AG04449 (cell line): ENCODE data around the gene JAM3.
"Not testable (repeated sequence)": the region's sequence is repeated elsewhere in the genome, so short reads cannot be mapped to it uniquely, and the experiment has no call there.

Source experiments
- CTCF ChIA-PET: fragments of 350-600 bp; formaldehyde crosslinking; extraction: SDS; loops from one replicate; lab custom pipeline; 2021; ENCODE audit warnings: antibody characterized with exemption; lab: Yijun Ruan, JAX
- POLR2A ChIA-PET: fragments of 400-600, 350-600 bp; formaldehyde crosslinking; extraction: SDS; loops from one replicate; lab custom pipeline; 2020; ENCODE audit warnings: antibody characterized with exemption, inconsistent platforms; lab: Yijun Ruan, JAX
- DNase-seq: peaks from one replicate; pipeline ENCODE4 v3.0.0-alpha.2; 2010; ENCODE audit warnings: low read depth, low spot score
- H3K4me3 ChIP-seq: 2 replicates; pipeline ENCODE4 v1.5.1; 2011; ENCODE audit warnings: low read depth, mild to moderate bottlenecking, control low read depth, low read length
- TF ChIP-seq, protein P1 (sequence below): IDR thresholded peaks from one replicate; pipeline ENCODE4 v1.5.1; 2011; ENCODE audit warnings: mild to moderate bottlenecking, moderate library complexity, low read length, control low read depth, inconsistent platforms; ENCODE audit not compliant: insufficient read depth; ENCODE audit errors: missing control alignments

The JAM3 gene

DNA sequence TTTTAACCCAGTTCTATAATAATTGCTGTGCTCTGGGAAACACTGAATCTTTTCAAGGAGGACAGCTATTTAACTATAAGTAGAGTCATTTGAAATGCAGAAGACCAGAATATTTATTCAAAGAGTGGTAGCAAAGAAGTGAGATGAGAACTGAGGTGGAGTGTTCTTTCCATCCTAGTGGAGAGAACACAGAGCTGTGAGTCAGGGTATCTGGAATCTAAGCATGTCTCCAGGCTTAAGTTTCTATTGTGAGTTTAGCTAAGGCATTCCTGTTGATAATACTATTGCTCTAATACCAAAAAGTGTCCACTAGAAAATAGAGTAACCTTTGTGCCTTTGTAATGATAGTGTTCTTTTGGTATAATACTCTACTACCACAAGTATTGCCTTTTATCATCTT lies 32.4 kb downstream of the JAM3 start:
- no peak overlapping the region for H3K4me3 ChIP-seq
- POLR2A ChIA-PET: no interaction called here
- DNase-seq: no peak
- CTCF ChIA-PET: interaction anchor here (1.9 to 2.0 kb wide), 2 partner anchors 38 to 51 kb away, joined by 7 to 8 read pairs; no protein-coding TSS in a partner anchor
- TF ChIP-seq, protein P1, sequence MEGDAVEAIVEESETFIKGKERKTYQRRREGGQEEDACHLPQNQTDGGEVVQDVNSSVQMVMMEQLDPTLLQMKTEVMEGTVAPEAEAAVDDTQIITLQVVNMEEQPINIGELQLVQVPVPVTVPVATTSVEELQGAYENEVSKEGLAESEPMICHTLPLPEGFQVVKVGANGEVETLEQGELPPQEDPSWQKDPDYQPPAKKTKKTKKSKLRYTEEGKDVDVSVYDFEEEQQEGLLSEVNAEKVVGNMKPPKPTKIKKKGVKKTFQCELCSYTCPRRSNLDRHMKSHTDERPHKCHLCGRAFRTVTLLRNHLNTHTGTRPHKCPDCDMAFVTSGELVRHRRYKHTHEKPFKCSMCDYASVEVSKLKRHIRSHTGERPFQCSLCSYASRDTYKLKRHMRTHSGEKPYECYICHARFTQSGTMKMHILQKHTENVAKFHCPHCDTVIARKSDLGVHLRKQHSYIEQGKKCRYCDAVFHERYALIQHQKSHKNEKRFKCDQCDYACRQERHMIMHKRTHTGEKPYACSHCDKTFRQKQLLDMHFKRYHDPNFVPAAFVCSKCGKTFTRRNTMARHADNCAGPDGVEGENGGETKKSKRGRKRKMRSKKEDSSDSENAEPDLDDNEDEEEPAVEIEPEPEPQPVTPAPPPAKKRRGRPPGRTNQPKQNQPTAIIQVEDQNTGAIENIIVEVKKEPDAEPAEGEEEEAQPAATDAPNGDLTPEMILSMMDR: no peak

GRCh38 chr11:134110252-134110815 lies 41.5 kb downstream of the JAM3 start:
- no peak for DNase-seq
- ChIA-PET POLR2A (no interaction called here), CTCF (interaction anchor here (1.0 to 2.1 kb wide), 2 partner anchors 26 to 29 kb away, joined by 4 to 7 read pairs; no protein-coding TSS in a partner anchor)
- TF ChIP-seq, protein P1: no peak
- H3K4me3 ChIP-seq: no peak overlapping the region

GRCh38 chr11:134113787-134114186 lies 44.9 kb downstream of the JAM3 start:
- POLR2A ChIA-PET, H3K4me3 ChIP-seq, DNase-seq, CTCF ChIA-PET: not testable (repeated sequence)

GRCh38 chr11:134116210-134116609 lies 47.3 kb downstream of the JAM3 start:
- no peak overlapping the region for H3K4me3 ChIP-seq
- CTCF ChIA-PET: interaction anchor here (1.3 to 1.5 kb wide), 2 partner anchors 9 to 65 kb away, joined by 3 to 4 read pairs; no protein-coding TSS in a partner anchor
- TF ChIP-seq, protein P1: no peak
- no peak for DNase-seq
- POLR2A ChIA-PET: no interaction called here

DNA sequence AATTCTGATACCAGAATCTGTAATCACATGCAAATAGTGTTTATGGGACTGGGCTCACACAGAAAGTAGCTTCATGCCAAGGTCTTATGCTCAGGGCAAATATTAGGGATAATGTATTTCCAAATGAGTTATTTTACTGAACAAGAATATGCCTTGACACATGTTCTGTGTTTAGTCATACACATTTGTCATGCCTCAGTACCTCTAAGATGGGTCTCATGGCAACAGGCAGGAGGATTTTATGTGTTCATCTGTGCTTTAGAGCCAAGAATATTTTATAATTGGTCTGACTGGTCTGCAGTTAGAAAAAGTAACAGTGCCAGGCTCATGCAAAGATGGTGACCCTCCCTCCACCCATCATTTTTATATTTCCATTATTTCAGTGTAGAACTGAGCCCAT lies 49.1 kb downstream of the JAM3 start:
- ChIA-PET CTCF (interaction anchor here (1.4 kb wide), 1 partner anchor 67 kb away, joined by 3 read pairs; no protein-coding TSS in a partner anchor), POLR2A (no interaction called here)
- TF ChIP-seq, protein P1: no peak
- H3K4me3 ChIP-seq: no peak overlapping the region
- no peak for DNase-seq

- TF ChIP-seq, protein P1: no peak
- DNase-seq: no peak
- no peak overlapping the region for H3K4me3 ChIP-seq
- ChIA-PET CTCF (interaction anchor here (1.6 to 1.7 kb wide), 3 partner anchors 47 to 71 kb away, joined by 3 to 13 read pairs (median 6); no protein-coding TSS in a partner anchor), POLR2A (no interaction called here)
Measured at GRCh38 chr11:134119094-134119493, 50.2 kb downstream of the JAM3 start.
